SK-N-SH (cell line): ENCODE results near the gene GNAL.

Experiments
- CHD2 ChIP-seq: fragments of 150-350 bp; IDR thresholded peaks from 2 replicates; pipeline ENCODE4 v1.6.1; 2018; ENCODE audit warnings: low read length; ENCODE audit not compliant: partially characterized antibody
- TF ChIP-seq, protein P1 (sequence below): fragments of 200-600 bp; sonication (generic); IDR thresholded peaks from 2 replicates; pipeline ENCODE4 v1.6.1; 2017; ENCODE audit warnings: antibody characterized with exemption, mild to moderate bottlenecking, moderate library complexity

DNA sequence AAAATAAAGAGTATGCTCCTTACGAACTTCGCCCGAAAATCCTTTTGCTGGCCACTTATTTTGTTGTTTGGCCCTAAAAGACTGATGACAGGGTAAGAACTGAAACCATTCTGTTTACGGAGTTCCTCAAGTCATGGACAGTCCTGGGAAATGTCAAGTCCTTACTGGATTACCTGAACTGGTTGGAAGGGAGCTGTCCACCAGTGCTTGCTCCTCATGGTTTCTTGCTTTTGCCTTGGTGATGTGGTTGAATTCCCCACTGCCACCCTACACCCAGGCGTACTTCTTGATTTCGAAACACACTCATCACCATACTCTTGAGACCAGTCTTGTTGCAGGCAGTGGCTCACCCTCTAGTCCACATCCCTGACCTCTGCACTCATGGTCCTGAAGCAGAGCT is 113.1 kb downstream of the GNAL start:
- no peak for TF ChIP-seq CHD2
- TF ChIP-seq, protein P1, sequence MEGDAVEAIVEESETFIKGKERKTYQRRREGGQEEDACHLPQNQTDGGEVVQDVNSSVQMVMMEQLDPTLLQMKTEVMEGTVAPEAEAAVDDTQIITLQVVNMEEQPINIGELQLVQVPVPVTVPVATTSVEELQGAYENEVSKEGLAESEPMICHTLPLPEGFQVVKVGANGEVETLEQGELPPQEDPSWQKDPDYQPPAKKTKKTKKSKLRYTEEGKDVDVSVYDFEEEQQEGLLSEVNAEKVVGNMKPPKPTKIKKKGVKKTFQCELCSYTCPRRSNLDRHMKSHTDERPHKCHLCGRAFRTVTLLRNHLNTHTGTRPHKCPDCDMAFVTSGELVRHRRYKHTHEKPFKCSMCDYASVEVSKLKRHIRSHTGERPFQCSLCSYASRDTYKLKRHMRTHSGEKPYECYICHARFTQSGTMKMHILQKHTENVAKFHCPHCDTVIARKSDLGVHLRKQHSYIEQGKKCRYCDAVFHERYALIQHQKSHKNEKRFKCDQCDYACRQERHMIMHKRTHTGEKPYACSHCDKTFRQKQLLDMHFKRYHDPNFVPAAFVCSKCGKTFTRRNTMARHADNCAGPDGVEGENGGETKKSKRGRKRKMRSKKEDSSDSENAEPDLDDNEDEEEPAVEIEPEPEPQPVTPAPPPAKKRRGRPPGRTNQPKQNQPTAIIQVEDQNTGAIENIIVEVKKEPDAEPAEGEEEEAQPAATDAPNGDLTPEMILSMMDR: no peak
